HFFc6 (cell line): ENCODE measurements around the gene SLC39A3. TPM values are rescaled to one million over a fixed set of nuclear protein-coding genes. Genes with fewer than 3 reads are reported as not detected.

Source experiments
- DNase-seq: peaks from one replicate; pipeline ENCODE4 v3.0.0-alpha.2; 2018
- H3K27ac Mint-ChIP-seq: 2 replicates; pipeline ENCODE4 v1.8.0; 2020; ENCODE audit warnings: mild to moderate bottlenecking, mixed read lengths
- H3K27me3 Mint-ChIP-seq: 2 replicates; pipeline ENCODE4 v1.8.0; 2021; ENCODE audit warnings: mild to moderate bottlenecking, moderate library complexity, mixed read lengths; ENCODE audit not compliant: insufficient read depth
- H3K36me3 Mint-ChIP-seq: 2 replicates; pipeline ENCODE4 v1.8.0; 2021; ENCODE audit warnings: low read depth, mixed read lengths
- H3K4me1 Mint-ChIP-seq: 2 replicates; pipeline ENCODE4 v1.8.0; 2020; ENCODE audit warnings: low read depth, mixed read lengths
- H3K4me3 Mint-ChIP-seq: 2 replicates; pipeline ENCODE4 v1.8.0; 2020; ENCODE audit warnings: mild to moderate bottlenecking, moderate library complexity, mixed read lengths
- H3K9me3 Mint-ChIP-seq: 2 replicates; pipeline ENCODE4 v1.8.0; 2020; ENCODE audit warnings: mild to moderate bottlenecking, mixed read lengths
- total RNA-seq, 6 experiments: library from RNA; stranded (reverse); fragmentation: NEBNext Ultra II Directional; extraction: Animal tissue kit (Norgen Biotek cat#: 25700); gene quantifications; 2 replicates in 1 of 6; 3 replicates in 5 of 6; pipeline ENCODE4 v1.2.3, GENCODE V29; 2021
- TF ChIP-seq, protein P1 (sequence below): fragments of 200-600 bp; sonication (generic); IDR thresholded peaks from 2 replicates; pipeline ENCODE4 v1.5.0; 2021; ENCODE audit warnings: antibody characterized with exemption, mild to moderate bottlenecking

The SLC39A3 gene
- total RNA-seq, 6 experiments from 2014 or later = 39.2 to 49.1 (median 42.5) TPM

DNA sequence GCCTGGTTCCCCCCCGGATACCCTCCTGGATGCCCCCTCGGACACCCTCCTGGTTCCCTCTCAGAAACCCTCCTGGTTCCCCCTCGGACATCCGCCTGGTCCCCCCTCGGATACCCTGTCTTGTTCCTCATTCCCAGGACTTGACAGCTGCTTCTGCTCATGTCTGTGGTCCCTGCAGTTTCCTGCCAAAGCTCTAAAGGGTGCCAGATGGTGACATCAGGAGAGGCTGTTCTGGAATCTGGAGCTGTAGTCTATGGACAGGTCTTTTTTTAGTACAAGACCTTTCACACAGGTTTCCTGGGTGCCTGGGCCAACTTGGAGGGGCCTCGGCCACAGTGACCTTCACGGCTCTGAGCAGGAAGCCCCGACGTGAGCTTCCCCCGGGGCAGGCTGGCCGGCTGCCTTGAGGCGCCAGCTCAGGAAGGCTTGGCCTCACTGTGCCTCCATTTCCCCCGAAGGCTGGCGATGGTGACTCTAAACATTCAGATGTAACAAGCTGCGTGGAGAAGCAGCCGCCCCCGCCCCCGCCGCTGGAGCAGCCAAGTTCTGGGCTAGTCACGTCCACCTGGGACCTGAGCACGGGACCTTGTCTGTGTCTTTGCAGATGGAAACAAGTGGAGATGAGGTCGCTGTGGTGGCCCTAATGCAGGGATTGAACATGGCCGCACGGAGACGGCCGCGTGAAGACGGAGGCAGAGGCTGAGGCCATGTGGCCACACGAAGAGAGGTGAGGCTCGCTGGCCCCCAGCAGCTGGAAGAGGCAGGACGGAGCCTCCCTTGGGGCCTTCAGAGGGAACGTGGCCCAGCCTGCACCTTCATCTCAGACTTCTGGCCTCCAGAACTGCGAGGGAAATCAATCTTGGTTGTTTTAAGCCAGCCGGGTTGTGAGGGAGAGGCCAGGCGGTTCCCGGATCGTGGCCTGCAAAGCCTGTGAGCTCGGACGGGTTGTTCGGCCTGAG is 30.5 kb upstream of the SLC39A3 start:
- no peak overlapping the region for H3K27ac Mint-ChIP-seq

DNA sequence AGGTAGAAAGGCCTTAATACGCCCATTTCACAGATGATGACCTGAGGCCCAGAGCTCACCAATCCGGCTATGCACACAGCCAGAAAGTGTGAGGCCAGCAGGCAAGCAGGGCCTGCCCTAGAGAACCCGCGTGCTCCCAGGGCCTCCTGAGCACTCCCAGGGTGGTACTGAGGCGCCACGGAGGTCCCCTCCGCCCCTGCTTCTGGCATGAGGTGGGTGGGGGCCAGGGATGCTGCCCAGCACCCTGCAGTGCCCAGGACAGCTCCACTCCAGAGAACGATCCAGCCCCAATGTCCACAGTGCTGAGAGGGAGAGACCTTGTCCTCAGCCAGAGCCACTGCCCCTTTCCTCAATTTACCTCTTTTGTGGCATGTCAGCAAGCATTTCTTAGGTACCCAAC is 29.4 kb upstream of the SLC39A3 start:
- H3K9me3 Mint-ChIP-seq = no peaks in the 10 kb centered on the region
- DNase-seq = no peak
- peaks cover 8% of the 10 kb centered on the region; the same call in 1 of the 2 replicates for H3K4me1 Mint-ChIP-seq
- peaks cover under 1% of the 10 kb centered on the region; the same call in 1 of the 2 replicates for H3K36me3 Mint-ChIP-seq
- TF ChIP-seq, protein P1, sequence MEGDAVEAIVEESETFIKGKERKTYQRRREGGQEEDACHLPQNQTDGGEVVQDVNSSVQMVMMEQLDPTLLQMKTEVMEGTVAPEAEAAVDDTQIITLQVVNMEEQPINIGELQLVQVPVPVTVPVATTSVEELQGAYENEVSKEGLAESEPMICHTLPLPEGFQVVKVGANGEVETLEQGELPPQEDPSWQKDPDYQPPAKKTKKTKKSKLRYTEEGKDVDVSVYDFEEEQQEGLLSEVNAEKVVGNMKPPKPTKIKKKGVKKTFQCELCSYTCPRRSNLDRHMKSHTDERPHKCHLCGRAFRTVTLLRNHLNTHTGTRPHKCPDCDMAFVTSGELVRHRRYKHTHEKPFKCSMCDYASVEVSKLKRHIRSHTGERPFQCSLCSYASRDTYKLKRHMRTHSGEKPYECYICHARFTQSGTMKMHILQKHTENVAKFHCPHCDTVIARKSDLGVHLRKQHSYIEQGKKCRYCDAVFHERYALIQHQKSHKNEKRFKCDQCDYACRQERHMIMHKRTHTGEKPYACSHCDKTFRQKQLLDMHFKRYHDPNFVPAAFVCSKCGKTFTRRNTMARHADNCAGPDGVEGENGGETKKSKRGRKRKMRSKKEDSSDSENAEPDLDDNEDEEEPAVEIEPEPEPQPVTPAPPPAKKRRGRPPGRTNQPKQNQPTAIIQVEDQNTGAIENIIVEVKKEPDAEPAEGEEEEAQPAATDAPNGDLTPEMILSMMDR = no peak
- H3K27ac Mint-ChIP-seq = no peak overlapping the region
- no peaks in the 10 kb centered on the region; the same call in 1 of the 2 replicates for H3K27me3 Mint-ChIP-seq
- no peak overlapping the region for H3K4me3 Mint-ChIP-seq

More for the DNA sequence above, 30.5 kb upstream of the SLC39A3 start:
- Mint-ChIP-seq H3K27me3 (no peaks in the 10 kb centered on the region; the same call in 1 of the 2 replicates), H3K4me1 (peaks cover 12% of the 10 kb centered on the region), H3K36me3 (peaks cover 7% of the 10 kb centered on the region), H3K9me3 (no peaks in the 10 kb centered on the region), H3K4me3 (no peak overlapping the region)
- TF ChIP-seq, protein P1 = no peak
- no peak for DNase-seq

DNA sequence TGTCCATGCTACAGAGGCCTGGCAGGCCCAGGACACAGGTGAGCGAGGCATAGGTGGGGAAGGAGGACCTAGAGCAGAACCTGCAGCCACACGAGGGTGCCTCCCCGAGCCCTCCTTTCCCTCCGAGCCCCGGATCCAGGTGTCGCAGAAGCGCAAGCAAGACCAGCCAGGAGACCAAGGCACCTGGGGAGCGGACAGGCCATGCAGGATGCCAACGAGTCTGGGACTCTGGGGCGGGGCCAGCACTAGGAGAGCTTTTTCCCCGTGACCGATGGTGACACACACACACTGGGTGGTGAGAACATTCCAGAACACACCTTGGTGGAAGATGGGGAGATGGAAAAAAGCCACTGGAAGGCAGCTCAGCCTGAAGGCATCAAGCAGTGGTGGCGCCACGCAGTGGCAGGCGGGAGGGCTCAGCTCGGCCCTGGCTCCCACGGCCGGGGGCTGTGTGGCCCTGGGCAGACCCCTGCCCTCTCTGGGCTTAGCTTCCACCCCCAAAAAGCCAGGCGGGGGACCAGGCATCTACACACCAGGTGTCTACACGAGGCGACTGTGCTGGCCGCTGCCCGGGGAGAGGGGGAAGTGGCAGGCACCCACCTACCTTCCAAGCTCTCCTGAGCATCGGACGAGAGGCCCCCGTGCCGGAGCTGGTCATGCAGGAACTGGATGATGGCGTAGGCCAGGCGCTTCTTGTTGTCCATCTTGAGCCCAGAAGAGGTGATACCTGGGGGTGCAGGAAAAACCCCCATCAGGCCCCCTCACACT is 28.7 kb upstream of the SLC39A3 start:
- no peak overlapping the region for H3K27ac Mint-ChIP-seq
- H3K4me3 Mint-ChIP-seq = no peak overlapping the region
- TF ChIP-seq, protein P1 = peak; percentile 19; the same call in 1 of the 2 replicates
- peaks cover 8% of the 10 kb centered on the region; the same call in 1 of the 2 replicates for H3K4me1 Mint-ChIP-seq
- H3K27me3 Mint-ChIP-seq = no peaks in the 10 kb centered on the region; the same call in 1 of the 2 replicates
- no peaks in the 10 kb centered on the region for H3K9me3 Mint-ChIP-seq
- no peak for DNase-seq
- H3K36me3 Mint-ChIP-seq = no peaks in the 10 kb centered on the region

DNA sequence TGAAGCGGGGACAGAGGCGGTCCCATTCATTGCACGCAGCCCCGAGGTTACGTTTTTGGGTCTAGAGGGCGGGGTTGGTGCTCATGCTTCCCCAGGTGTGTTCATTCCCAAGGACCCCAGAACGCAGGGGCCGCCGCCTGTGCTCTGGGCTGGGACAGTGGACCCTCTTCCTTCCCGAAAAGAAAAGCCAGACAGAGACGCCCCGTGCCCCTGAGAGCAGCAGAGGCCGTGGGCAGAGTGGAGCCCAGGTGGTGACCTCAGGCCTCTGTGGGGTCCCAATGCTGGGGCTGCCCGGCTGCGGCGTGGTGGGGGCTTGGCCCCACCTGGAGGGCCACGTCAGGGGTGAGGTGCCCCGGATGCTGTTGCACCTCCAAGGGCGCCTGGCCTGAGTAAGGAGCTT is 27.9 kb upstream of the SLC39A3 start:
- TF ChIP-seq, protein P1 = no peak
- no peak for DNase-seq
- Mint-ChIP-seq H3K4me3 (no peak overlapping the region), H3K27ac (no peak overlapping the region), H3K4me1 (peaks cover 8% of the 10 kb centered on the region; the same call in 1 of the 2 replicates), H3K27me3 (no peaks in the 10 kb centered on the region; the same call in 1 of the 2 replicates), H3K9me3 (no peaks in the 10 kb centered on the region), H3K36me3 (no peaks in the 10 kb centered on the region)

DNA sequence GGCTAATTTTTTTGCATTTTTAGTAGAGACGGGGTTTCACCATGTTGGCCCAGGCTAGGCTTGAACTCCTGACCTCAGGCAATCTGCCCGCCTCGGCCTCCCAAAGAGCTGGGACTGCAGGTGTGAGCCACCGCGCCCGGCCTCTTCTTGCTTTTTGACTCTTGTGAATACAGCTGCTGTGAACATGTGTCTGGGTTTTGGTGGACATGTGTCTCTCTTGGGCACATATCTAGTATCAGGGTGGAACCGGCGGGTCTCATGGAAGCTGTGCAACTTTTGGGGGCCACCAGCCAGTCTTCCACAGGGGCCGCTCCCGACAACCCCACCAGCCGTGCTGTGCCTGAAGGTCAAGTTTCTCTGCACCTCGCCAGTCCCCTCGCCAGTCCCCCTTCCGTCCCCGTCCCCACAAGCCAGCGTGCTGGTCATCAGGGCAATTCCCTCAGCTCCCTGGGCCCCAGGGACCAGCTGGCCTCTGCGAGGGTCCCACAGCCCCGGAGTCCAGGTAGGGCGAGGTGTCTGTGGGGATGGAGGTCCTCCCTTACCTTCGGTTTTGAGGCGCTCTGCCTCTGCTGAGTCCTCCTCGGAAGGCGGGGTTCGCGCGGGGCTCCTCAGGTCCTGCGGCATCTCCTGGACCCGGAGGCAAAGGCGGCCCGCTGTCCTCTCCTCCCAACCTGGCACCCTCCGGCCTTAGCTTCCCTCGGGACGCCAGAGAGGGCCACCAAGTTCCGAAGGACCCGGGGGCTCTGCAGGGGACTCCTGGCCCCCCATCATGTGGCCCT is 27.0 kb upstream of the SLC39A3 start:
- no peaks in the 10 kb centered on the region; the same call in 1 of the 2 replicates for H3K4me1 Mint-ChIP-seq
- DNase-seq = no peak
- no peak overlapping the region for H3K4me3 Mint-ChIP-seq
- TF ChIP-seq, protein P1 = no peak
- no peaks in the 10 kb centered on the region for H3K36me3 Mint-ChIP-seq
- H3K27ac Mint-ChIP-seq = no peak overlapping the region
- H3K27me3 Mint-ChIP-seq = no peaks in the 10 kb centered on the region; the same call in 1 of the 2 replicates
- H3K9me3 Mint-ChIP-seq = no peaks in the 10 kb centered on the region
